HG03095 (cell line): ENCODE measurements around the gene PLA2G6.

ENCODE experiments used
- ATAC-seq: cut with Tn5 transposase; IDR thresholded peaks from one replicate; pipeline ENCODE4 v1.9.1; 2021; ENCODE audit warnings: moderate library complexity; ENCODE audit not compliant: unreplicated experiment

Gene PLA2G6

DNA sequence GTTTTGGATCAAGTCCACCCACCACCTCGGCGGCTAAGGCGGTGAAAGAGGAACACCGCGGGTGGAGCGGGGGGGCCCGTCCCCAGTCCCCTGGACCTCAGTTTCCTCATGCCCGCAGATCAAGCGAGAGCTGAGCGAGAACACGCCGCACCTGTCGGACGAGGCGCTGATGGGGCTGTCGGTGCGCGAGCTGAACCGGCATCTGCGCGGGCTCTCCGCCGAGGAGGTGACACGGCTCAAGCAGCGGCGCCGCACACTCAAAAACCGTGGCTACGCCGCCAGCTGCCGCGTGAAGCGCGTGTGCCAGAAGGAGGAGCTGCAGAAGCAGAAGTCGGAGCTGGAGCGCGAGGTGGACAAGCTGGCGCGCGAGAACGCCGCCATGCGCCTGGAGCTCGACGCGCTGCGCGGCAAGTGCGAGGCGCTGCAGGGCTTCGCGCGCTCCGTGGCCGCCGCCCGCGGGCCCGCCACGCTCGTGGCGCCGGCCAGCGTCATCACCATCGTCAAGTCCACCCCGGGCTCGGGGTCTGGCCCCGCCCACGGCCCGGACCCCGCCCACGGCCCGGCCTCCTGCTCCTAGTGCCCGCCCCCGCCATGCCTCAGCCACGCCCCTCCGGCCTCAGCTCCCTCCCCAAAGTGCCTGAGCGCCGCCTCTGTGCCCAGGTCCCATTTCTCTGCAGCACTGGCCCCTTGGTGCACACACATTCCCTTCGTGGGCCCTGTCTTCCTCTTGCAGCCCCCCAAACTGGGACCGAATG is 32.8 kb upstream of the PLA2G6 start:
- no peak for ATAC-seq

GRCh38 chr22:38213990-38214301 is 32.3 kb upstream of the PLA2G6 start:
- ATAC-seq = no peak

DNA sequence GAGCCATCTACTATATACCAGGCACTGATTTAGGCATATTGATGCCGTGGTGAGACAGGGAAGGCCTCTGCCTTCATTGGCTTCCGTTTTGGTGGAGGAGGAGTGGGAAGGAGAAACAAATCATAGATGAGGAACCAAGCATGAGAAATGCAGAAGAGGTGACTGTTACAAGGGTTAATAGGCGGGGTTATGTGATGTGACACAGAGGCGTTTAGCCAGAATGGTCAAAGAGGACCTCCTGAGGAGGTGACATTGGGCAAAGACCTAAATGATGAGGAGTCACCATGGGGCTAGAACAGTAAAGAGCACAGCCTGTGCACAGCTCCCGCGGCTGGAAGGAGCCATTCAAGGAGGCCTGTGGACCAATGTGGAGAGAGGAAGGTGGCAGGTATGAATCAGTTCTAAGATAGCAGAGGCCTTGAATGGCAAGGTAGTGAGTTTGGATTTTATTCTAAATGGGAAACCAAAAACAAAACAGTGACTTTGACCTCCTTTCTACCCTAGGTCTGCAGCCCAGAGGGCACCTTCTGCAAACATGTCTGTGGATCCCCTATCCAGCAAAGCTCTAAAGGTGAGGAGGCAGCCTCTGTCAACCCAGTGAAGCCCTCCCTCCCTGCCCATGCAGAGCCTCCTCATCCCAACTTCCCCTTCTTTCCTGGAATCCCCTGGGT is 31.8 kb upstream of the PLA2G6 start:
- ATAC-seq = no peak

DNA sequence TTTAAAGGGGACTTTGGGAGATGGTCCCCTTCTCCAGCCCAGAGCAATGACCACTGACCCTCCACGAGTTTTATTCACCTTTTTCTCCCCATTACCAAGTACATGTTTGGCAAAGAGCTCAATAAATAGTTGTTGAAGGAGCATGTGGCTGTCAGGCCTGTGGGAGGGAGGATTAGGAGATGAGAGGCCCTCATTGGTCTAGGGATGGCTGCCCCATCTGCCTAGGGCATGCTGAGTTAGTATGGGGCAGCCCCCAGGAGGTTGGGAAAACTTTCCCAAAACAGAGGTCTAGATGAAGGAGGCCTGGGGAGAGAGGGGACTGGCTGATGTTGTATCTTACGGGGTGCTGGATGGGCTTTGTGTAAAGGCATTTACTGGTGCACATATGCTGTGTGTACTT is 30.8 kb upstream of the PLA2G6 start:
- no peak for ATAC-seq

DNA sequence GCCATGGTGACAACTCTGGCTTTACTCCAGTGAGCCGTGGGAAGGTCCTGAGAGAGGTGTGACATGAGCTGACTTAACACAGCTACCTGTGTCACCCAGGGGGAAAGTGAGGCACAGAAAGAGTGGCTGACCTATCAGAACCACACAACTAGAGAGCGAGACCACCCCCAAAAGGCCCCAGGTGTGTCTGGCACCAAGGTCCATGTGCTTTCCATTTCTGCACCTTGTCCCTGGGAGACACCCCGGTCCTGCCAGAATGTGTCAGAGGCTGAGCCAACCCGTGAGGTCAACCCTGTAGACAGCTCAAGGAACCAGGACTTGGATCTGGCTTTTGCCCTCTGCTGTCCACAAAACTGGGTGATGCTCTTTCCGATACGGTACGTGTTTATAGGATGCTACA is 29.9 kb upstream of the PLA2G6 start:
- no peak for ATAC-seq

GRCh38 chr22:38208551-38208968 is 26.9 kb upstream of the PLA2G6 start:
- ATAC-seq = no peak

DNA sequence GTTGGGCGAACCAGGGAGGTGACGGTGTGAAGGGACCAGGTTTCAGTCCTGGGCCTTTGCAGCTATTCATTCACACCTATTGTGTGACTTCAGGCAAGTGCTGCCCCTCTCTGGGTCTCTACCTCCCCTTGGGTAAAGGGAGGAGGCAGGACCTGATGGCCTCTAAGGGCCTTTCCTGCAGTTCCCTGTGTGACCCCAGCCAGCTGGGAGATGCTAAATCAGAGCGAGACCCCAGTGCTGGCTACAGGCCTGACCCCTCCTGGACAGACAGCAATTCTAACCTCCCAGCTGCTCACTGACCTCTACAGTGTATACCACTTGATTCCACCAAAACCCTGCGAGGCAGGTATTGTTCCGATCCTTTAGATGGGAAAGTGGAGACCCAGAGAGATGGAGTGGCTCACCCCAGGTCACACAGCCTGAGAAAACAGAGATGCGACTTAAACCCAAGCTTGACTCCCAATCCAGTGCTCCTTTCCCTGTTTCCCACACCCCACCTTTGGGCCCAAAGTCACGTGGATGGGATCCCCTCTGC is 26.3 kb upstream of the PLA2G6 start:
- no peak for ATAC-seq

DNA sequence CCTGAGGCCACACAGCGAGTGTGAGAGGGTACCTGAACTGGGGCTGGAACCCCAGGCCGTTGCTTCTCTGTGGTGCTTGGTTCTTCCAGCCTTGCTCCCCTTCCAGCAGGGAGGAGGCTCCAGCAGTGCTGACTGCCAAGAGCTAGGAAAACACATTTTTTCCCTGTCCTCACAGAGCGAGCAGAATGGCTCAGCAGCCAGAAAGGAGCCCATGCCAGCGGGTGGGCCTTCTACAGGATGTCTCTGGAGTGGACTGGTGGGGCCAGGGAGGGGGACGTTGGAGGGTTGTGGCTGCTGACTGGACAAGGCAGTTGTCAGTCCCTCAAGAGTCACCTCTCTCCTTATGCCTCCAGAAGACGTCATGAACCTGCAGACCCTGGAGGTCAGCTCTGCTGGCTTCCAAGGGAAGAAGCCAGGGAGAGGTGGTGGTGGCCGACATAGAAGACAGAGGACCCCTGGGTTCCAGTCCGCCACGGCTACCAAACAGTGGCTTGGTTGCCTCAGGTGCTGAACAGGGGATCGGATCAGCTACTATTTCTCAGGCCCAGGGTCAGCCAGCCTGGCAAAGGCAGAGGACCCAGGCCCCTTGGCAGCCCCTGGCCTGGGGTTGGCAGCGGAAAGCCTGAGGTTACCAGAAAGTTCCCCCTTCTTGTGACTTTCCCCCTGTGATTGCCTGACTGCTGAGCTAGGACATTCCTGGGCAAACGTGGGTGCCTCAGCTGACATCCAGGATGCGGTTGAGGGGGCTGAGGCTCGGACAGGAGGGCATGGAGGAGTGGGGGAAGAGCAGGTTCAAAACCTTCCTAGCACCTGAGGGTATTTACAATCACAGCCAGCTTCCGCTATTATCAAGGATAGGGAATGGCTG is 23.9 kb upstream of the PLA2G6 start:
- no peak for ATAC-seq

- no peak for ATAC-seq
These were observed 23.2 kb upstream of the PLA2G6 start for GRCh38 chr22:38204784-38205183.

DNA sequence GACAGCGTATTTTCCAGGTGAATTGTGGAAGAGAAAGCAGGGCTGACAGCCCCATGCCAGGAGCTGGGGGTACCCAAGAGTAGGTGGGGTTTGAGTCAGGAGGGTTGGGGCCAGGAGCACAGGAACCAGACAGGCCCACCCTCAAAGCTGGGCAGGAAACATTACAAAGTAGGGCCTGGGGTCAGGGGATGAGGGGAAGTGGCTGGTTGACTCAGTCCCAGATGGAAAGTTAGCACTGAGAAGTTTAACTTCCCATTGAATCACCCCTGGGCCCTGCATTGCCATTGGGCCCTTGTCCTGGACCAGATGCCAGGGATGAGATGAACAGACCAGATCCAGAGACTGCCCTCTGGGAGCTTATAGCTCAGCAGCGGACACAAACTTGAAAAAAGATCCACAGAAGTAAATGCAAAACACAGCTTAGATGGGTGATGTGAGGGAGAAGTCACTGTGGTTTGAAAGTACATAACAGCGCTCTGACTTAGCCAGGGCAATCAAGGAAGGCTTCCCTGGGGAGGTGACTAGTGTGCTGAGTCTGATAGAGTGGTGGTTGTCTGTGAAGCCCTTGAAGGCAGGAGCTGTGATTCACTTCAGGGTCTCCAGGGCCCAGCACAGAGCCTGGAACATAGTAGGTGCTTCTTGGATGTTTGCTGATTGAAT is 22.4 kb upstream of the PLA2G6 start:
- ATAC-seq = no peak

GRCh38 chr22:38203090-38203810 is 21.6 kb upstream of the PLA2G6 start:
- ATAC-seq = no peak

GRCh38 chr22:38202437-38203089 is 20.9 kb upstream of the PLA2G6 start:
- ATAC-seq = no peak

- ATAC-seq = no peak
These were observed 20.2 kb upstream of the PLA2G6 start, which contains the start of gene MAFF for GRCh38 chr22:38201711-38202436. Gene MAFF (plus strand): TSS chr22:38201994. CDS start chr22:38213854, 11,860 bp downstream.

GRCh38 chr22:38201371-38201710 is 19.7 kb upstream of the PLA2G6 start:
- ATAC-seq = no peak

DNA sequence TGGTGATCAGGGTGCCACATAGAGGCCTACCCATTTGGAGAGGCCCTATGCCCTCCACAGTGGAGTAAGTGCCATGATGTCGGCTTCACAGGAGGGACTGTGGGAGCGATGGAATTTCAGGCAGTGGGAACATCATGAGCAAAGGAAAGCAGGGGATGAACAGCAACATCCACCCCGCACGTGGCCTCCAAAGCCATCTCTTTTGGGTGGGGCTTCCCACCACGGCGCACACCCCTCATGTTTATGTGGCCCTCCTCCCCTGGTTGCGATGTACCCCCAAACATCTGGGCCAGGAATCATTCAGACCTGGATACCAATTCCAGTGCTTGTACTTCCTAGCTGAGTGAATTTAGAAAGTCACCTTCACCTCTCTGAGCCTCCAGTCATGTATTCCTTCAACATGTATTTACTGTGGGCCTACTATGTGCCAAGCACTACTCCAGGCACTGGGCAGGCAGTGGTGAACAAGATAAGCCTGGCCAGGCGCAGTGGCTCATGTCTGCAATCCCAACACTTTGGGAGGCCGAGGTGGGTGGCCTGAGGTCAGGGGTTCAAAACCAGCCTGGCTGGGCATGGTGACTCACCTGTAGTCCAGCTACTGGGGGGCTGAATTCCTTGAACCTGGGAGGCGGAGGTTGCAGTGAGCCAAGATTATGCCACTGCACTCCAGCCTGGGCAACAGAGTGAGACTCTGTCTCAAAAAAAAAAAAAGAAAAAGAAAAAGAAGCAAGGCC is 18.4 kb upstream of the PLA2G6 start:
- no peak for ATAC-seq

GRCh38 chr22:38196791-38197419 is 15.3 kb upstream of the PLA2G6 start:
- no peak for ATAC-seq

- no peak for ATAC-seq
These were observed 11.9 kb upstream of the PLA2G6 start for GRCh38 chr22:38193580-38193979.

GRCh38 chr22:38192475-38192863 is 10.8 kb upstream of the PLA2G6 start:
- ATAC-seq = no peak
